Mesenchymal stem cell (in vitro differentiated cells and primary cell): Measurements from ENCODE around the gene RIOX2.

ENCODE experiments used
- DNase-seq: peaks from one replicate; pipeline ENCODE4 v3.0.0-alpha.2; 2013
- H2AFZ ChIP-seq: one replicate; pipeline ENCODE4 v1.6.1; 2013; ENCODE audit warnings: low read depth, mild to moderate bottlenecking, control low read depth, inconsistent platforms, low read length, moderate library complexity
- H2AK5ac ChIP-seq: 2 replicates; pipeline ENCODE4 v1.6.1; 2013; ENCODE audit warnings: low read length, moderate library complexity, mild to moderate bottlenecking, inconsistent platforms; ENCODE audit not compliant: severe bottlenecking
- H2BK120ac ChIP-seq: one replicate; pipeline ENCODE4 v1.6.1; 2013; ENCODE audit warnings: low read depth, mild to moderate bottlenecking, inconsistent platforms, low read length, moderate library complexity
- H2BK12ac ChIP-seq, 2 experiments: one replicate each; pipeline ENCODE4 v1.6.1; 2013; ENCODE audit warnings: inconsistent platforms in 2 of 2, low read length in 2 of 2, mild to moderate bottlenecking in 2 of 2, moderate library complexity in 2 of 2, control low read depth in 1 of 2
- H2BK15ac ChIP-seq: one replicate; pipeline ENCODE4 v1.6.1; 2013; ENCODE audit warnings: mild to moderate bottlenecking, low read depth, inconsistent platforms; ENCODE audit not compliant: poor library complexity, severe bottlenecking
- H2BK5ac ChIP-seq: 2 replicates; pipeline ENCODE4 v1.6.1; 2013; ENCODE audit warnings: low read depth, mild to moderate bottlenecking, low read length, control low read depth, inconsistent platforms; ENCODE audit not compliant: poor library complexity, severe bottlenecking
- H3K14ac ChIP-seq, 2 experiments: one replicate each; pipeline ENCODE4 v1.6.1; 2013; ENCODE audit warnings: inconsistent platforms in 2 of 2, low read length in 2 of 2, control low read depth in 1 of 2, mild to moderate bottlenecking in 1 of 2, moderate library complexity in 1 of 2
- H3K18ac ChIP-seq, 2 experiments: one replicate each; pipeline ENCODE4 v1.6.1; 2013; ENCODE audit warnings: inconsistent platforms in 2 of 2, low read length in 2 of 2, control low read depth in 1 of 2, low read depth in 1 of 2, mild to moderate bottlenecking in 1 of 2
- H3K23ac ChIP-seq, 2 experiments: one replicate each; pipeline ENCODE4 v1.6.1; 2013; ENCODE audit warnings: inconsistent platforms in 2 of 2, low read length in 2 of 2, mild to moderate bottlenecking in 2 of 2, moderate library complexity in 2 of 2, control low read depth in 1 of 2
- H3K27ac ChIP-seq: 2 replicates; pipeline ENCODE4 v1.5.1; 2013; ENCODE audit warnings: mild to moderate bottlenecking, moderate library complexity, low read length, control low read depth, inconsistent platforms; ENCODE audit not compliant: poor library complexity, severe bottlenecking
- H3K27me3 ChIP-seq, 2 experiments: 2 replicates each; pipeline versions ENCODE4 v1.6.1 to v1.7.0; 2013; ENCODE audit warnings: low read length in 2 of 2, mild to moderate bottlenecking in 2 of 2, moderate library complexity in 2 of 2, control low read depth in 1 of 2, inconsistent platforms in 1 of 2; ENCODE audit not compliant: control insufficient read depth in 1 of 2, insufficient read depth in 1 of 2
- H3K36me3 ChIP-seq, 2 experiments: 2 replicates each; pipeline versions ENCODE4 v1.6.1 to v1.7.0; 2013; ENCODE audit warnings: low read length in 2 of 2, control low read depth in 1 of 2, inconsistent platforms in 1 of 2, low read depth in 1 of 2, mild to moderate bottlenecking in 1 of 2; ENCODE audit not compliant: insufficient read depth in 2 of 2, control insufficient read depth in 1 of 2
- H3K4ac ChIP-seq, 2 experiments: one replicate each; pipeline ENCODE4 v1.6.1; 2013; ENCODE audit warnings: inconsistent platforms in 2 of 2, low read length in 2 of 2, mild to moderate bottlenecking in 2 of 2, moderate library complexity in 2 of 2, control low read depth in 1 of 2, low read depth in 1 of 2
- H3K4me1 ChIP-seq: 2 replicates; pipeline ENCODE4 v1.6.1; 2013; ENCODE audit warnings: low read depth, low read length, control low read depth; ENCODE audit not compliant: control insufficient read depth, insufficient read depth
- H3K4me2 ChIP-seq: 2 replicates; pipeline ENCODE4 v1.6.1; 2013; ENCODE audit warnings: low read length, mild to moderate bottlenecking, inconsistent platforms; ENCODE audit not compliant: poor library complexity, severe bottlenecking
- H3K4me3 ChIP-seq, 2 experiments: 2 replicates each; pipeline versions ENCODE4 v1.5.1 to v1.7.0; 2013; ENCODE audit warnings: low read length in 2 of 2, mild to moderate bottlenecking in 2 of 2, control low read depth in 1 of 2, low read depth in 1 of 2; ENCODE audit not compliant: insufficient read depth in 1 of 2
- H3K79me1 ChIP-seq: replicated peaks from 2 replicates; pipeline ENCODE4 v1.6.1; 2013; ENCODE audit warnings: mild to moderate bottlenecking, control low read depth, low read length, inconsistent platforms; ENCODE audit not compliant: poor library complexity, severe bottlenecking
- H3K9ac ChIP-seq: 2 replicates; pipeline ENCODE4 v1.7.0; 2013; ENCODE audit warnings: mild to moderate bottlenecking, low read length, moderate library complexity
- H3K9me3 ChIP-seq: 2 replicates; pipeline ENCODE4 v1.7.0; 2013; ENCODE audit warnings: mild to moderate bottlenecking, low read length; ENCODE audit not compliant: control insufficient read depth
- H4K8ac ChIP-seq: one replicate; pipeline ENCODE4 v1.6.1; 2013; ENCODE audit warnings: inconsistent platforms, mild to moderate bottlenecking, low read length, moderate library complexity
- H4K91ac ChIP-seq: one replicate; pipeline ENCODE4 v1.6.1; 2013; ENCODE audit warnings: mild to moderate bottlenecking, low read length, inconsistent platforms
- WGBS: methylation state at CpG from one replicate; pipeline ENCODE4 v1.1.7; 2013; ENCODE audit warnings: mixed read lengths; 5-methylcytosine and 5-hydroxymethylcytosine counted together

Gene RIOX2

DNA sequence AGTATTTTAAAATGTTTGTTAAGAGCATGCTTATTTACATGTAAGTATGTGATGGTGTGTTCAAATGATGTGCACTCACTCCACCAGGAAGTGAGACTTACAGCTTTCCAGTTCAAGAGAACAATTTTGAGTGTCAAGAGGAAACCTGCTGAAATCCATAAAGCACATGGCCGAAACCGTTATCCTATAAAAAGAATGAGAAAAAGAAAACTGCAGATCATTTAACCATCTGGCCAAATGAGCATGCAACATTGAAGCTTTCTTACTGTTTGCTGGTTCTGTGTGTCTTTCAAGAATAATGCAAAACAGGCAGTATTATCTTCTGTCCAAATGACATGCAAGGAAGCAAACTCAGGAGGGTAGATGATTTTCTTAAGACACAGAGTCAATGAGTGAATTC, 36.6 kb upstream of the RIOX2 start:
- no peak overlapping the region for H2BK120ac ChIP-seq
- no peak overlapping the region for H4K8ac ChIP-seq
- H2BK12ac ChIP-seq = no peak overlapping the region
- no peak overlapping the region for H3K23ac ChIP-seq
- no peaks in the 10 kb centered on the region for H3K27me3 ChIP-seq
- no peak overlapping the region for H3K14ac ChIP-seq
- H3K9me3 ChIP-seq = no peaks in the 10 kb centered on the region
- H4K91ac ChIP-seq = no peak overlapping the region
- no peak overlapping the region for H3K4ac ChIP-seq
- no peaks in the 10 kb centered on the region for H3K79me1 ChIP-seq
- H2AFZ ChIP-seq = no peak overlapping the region
- 67% methylated on average over 2 of the region's 2 CpGs for WGBS
- no peak overlapping the region for H2AK5ac ChIP-seq
- H3K27ac ChIP-seq = no peak overlapping the region
- H2BK5ac ChIP-seq = no peak overlapping the region
- no peak overlapping the region for H2BK15ac ChIP-seq
- H3K4me1 ChIP-seq = no peaks in the 10 kb centered on the region
- H3K36me3 ChIP-seq = no peaks in the 10 kb centered on the region
- H3K4me2 ChIP-seq = no peak overlapping the region
- no peak overlapping the region for H3K4me3 ChIP-seq
- H3K18ac ChIP-seq = no peak overlapping the region
- no peak for DNase-seq
- no peak overlapping the region for H3K9ac ChIP-seq

DNA sequence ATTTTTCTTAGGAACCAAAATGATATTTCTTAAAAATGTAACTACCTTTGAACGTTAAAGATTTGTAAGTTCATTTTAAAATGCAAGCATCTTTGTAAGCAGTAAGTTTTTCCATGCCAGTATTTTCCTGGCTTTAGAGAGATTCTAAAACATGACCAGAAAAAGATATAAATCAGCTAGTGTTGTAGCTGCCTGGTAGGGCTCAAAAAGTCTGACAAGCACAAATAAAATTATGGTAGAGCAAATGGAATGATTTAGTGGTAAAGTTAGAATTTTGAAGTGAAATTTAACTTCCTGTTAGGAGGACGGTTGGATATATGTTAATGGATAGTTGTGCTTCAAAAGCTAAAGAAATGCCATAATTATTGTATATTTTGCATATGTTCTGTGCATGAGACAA, 33.2 kb upstream of the RIOX2 start:
- no CpG with 5 or more reads among the region's 2 CpGs for WGBS

DNA sequence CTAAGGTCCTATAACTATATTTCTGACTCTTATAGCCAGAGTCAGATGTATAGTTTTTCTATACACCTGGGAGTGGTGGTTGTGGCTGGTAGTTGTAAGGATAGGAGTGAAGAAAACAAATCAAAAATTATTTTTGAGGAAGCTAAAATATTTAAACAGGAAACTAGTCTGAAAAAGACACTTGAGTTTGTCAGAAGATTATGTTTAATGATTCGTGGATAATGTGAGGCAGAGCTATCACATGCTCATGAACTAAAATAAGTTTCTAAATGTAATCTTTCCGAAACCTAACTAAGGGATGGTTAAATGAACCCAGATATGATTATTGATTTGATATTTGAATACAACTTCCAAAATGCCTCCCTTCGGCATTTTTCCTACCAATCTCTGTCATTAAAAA, 32.5 kb upstream of the RIOX2 start:
- WGBS = 22% methylated on average over 1 of the region's 3 CpGs

More for the DNA sequence above, 33.2 kb upstream of the RIOX2 start:
- Histone ChIP-seq H3K27me3 (peaks cover 0 to 3% of the 10 kb centered on the region in 2 experiments), H2AFZ (no peak overlapping the region), H3K23ac (no peak overlapping the region), H4K8ac (no peak overlapping the region), H3K18ac (no peak overlapping the region), H3K27ac (no peak overlapping the region), H2BK5ac (no peak overlapping the region), H2BK12ac (no peak overlapping the region), H2AK5ac (no peak overlapping the region), H3K4ac (no peak overlapping the region), H3K9ac (no peak overlapping the region), H3K4me3 (no peak overlapping the region), H2BK120ac (no peak overlapping the region), H4K91ac (no peak overlapping the region), H3K79me1 (no peaks in the 10 kb centered on the region), H3K36me3 (no peaks in the 10 kb centered on the region), H2BK15ac (no peak overlapping the region), H3K4me1 (no peaks in the 10 kb centered on the region), H3K4me2 (no peak overlapping the region), H3K14ac (no peak overlapping the region), H3K9me3 (no peaks in the 10 kb centered on the region)
- no peak for DNase-seq

DNA sequence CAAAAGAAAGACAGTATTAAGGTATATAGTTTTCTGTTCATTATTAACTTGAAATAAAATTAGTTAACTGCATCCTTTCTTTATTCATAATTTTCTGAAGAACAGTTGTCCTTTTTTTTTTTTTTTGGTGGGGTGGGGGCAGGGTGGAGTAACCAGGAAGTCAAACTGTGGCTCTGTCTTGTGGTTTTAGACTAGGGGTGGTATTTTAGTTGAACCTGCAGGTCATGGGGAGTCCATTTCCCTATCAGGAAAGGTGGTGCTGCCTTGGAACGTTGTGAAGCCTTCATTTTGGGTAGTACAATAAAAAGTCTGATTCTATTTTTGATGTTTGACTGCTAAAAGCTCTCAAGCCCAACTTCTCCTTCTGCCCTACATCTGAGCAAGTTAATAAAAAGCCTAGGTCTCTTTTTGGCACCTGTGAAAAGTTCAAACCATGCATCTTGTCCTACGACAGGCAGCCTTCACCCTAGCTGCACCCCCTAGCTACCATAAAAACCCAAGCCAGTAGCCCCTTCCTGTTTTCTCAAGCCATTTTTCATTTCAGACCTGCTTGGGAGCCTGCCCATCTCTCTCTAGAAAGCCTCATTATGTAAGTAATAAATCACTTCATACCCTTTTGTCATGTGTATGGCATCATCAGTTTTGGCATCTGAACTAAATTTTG, 31.2 kb upstream of the RIOX2 start:
- Histone ChIP-seq H2BK15ac (no peak overlapping the region), H3K4me1 (no peaks in the 10 kb centered on the region), H3K23ac (no peak overlapping the region), H3K4me3 (no peak overlapping the region), H3K4ac (peak overlapping the region in 1 of 2 experiments; percentile 26), H3K9ac (no peak overlapping the region), H2AK5ac (no peak overlapping the region), H2BK120ac (no peak overlapping the region), H3K36me3 (no peaks in the 10 kb centered on the region), H3K4me2 (no peak overlapping the region), H4K8ac (no peak overlapping the region), H3K14ac (no peak overlapping the region), H3K18ac (no peak overlapping the region), H3K27me3 (peaks cover 0 to 3% of the 10 kb centered on the region in 2 experiments), H4K91ac (no peak overlapping the region), H2AFZ (no peak overlapping the region), H3K79me1 (no peaks in the 10 kb centered on the region), H2BK12ac (no peak overlapping the region), H2BK5ac (no peak overlapping the region), H3K9me3 (no peaks in the 10 kb centered on the region), H3K27ac (no peak overlapping the region)
- no peak for DNase-seq
- WGBS = 75% methylated on average over 2 of the region's 2 CpGs

More for the DNA sequence above, 32.5 kb upstream of the RIOX2 start:
- Histone ChIP-seq H2BK15ac (no peak overlapping the region), H3K4me2 (no peak overlapping the region), H3K4ac (no peak overlapping the region), H3K18ac (no peak overlapping the region), H3K4me3 (no peak overlapping the region), H3K27ac (no peak overlapping the region), H3K36me3 (no peaks in the 10 kb centered on the region), H2BK5ac (no peak overlapping the region), H2AK5ac (no peak overlapping the region), H3K79me1 (no peaks in the 10 kb centered on the region), H4K8ac (no peak overlapping the region), H3K14ac (no peak overlapping the region), H2AFZ (no peak overlapping the region), H3K27me3 (peaks cover 0 to 3% of the 10 kb centered on the region in 2 experiments), H4K91ac (no peak overlapping the region), H3K23ac (no peak overlapping the region), H3K9me3 (no peaks in the 10 kb centered on the region), H2BK12ac (no peak overlapping the region), H3K4me1 (no peaks in the 10 kb centered on the region), H2BK120ac (no peak overlapping the region), H3K9ac (no peak overlapping the region)
- no peak for DNase-seq
